HCT116 (cell line): ENCODE results near the gene SPATA25. TPM values are rescaled to one million over a fixed set of nuclear protein-coding genes. Genes with fewer than 3 reads are reported as not detected.

ENCODE experiments used
- ATAC-seq: fragments of 200-7000 bp; cut with Tn5 transposase; 2 replicates; pipeline ENCODE4 v1.9.1; 2020; ENCODE audit warnings: mild to moderate bottlenecking, moderate library complexity
- BruUV-seq: library from RNA; stranded (reverse); fragments of 400-500 nt; replicated peaks from 2 replicates; lab custom pipeline; 2021; lab: Mats Ljungman, UMichigan
- CTCF ChIA-PET: fragments of 300-600 bp; sonication (Branson Sonifier 250); formaldehyde crosslinking; loops from one replicate; lab custom pipeline; 2021; ENCODE audit warnings: antibody characterized with exemption; lab: Charles Lee
- POLR2A ChIA-PET: fragments of 300-600, 350-600 bp; sonication (Branson Sonifier 250); formaldehyde crosslinking; loops from one replicate; lab custom pipeline; 2021; ENCODE audit warnings: antibody characterized with exemption; lab: Charles Lee
- RAD21 ChIA-PET, 2 experiments: fragments of 300-600 bp; sonication (Branson Sonifier 250); formaldehyde crosslinking; loops; one replicate each; lab custom pipeline; 2023; ENCODE audit warnings: low total read pairs in 2 of 2; ENCODE audit not compliant: uncharacterized antibody in 2 of 2, unreplicated experiment in 2 of 2, low non-redundant PET in 1 of 2; lab: Charles Lee
- DNase-seq: peaks from one replicate; pipeline ENCODE4 v3.0.0-alpha.2; 2010; ENCODE audit warnings: low read depth, low spot score
- H2AFZ ChIP-seq: fragments of 200-600 bp; shearing (Covaris generic), sonication (generic); 2 replicates; pipeline ENCODE4 v1.6.1; 2017; ENCODE audit warnings: low read depth, mixed run types, mixed read lengths, antibody characterized with exemption, low read length; ENCODE audit not compliant: poor library complexity, severe bottlenecking
- H3K27ac ChIP-seq: 2 replicates; pipeline ENCODE4 v1.5.1; 2012; ENCODE audit warnings: low read depth, low read length
- H3K27me3 ChIP-seq: fragments of 200-600 bp; sonication (generic); 2 replicates; pipeline ENCODE4 v1.6.1; 2016; ENCODE audit warnings: mixed run types, low read length, mixed read lengths; ENCODE audit not compliant: insufficient read depth
- H3K36me3 ChIP-seq, 2 experiments: fragments of 200-500 bp in 1 of 2; fragments of 200-600 bp in 1 of 2; sonication (Bioruptor generic) in 1 of 2; sonication (generic) in 1 of 2; 2 replicates each; pipeline versions ENCODE4 v1.5.1 to v1.6.1; 2014 to 2016; ENCODE audit warnings: low read length in 2 of 2, inconsistent platforms in 1 of 2, mixed read lengths in 1 of 2, mixed run types in 1 of 2; ENCODE audit not compliant: insufficient read depth in 2 of 2, control insufficient read depth in 1 of 2
- H3K4me1 ChIP-seq, 2 experiments: fragments of 200-600 bp in 1 of 2; sonication (generic) in 1 of 2; 2 replicates each; pipeline versions ENCODE4 v1.5.1 to v1.6.1; 2012 to 2017; ENCODE audit warnings: low read length in 2 of 2, inconsistent platforms in 1 of 2, mild to moderate bottlenecking in 1 of 2, mixed read lengths in 1 of 2, mixed run types in 1 of 2, moderate library complexity in 1 of 2; ENCODE audit not compliant: insufficient read depth in 2 of 2, control insufficient read depth in 1 of 2
- H3K4me2 ChIP-seq: fragments of 200-600 bp; sonication (generic); 2 replicates; pipeline ENCODE4 v1.6.1; 2017; ENCODE audit warnings: mixed run types, low read length, mixed read lengths
- H3K4me3 ChIP-seq, 2 experiments: fragments of 200-600 bp in 1 of 2; sonication (generic) in 1 of 2; replicated peaks in 1 of 2; 2 replicates each; pipeline ENCODE4 v1.5.1; 2011 to 2016; ENCODE audit warnings: low read length in 2 of 2, control low read depth in 1 of 2, low read depth in 1 of 2, mild to moderate bottlenecking in 1 of 2, mixed read lengths in 1 of 2, mixed run types in 1 of 2
- H3K79me2 ChIP-seq: fragments of 200-600 bp; sonication (generic); 2 replicates; pipeline ENCODE4 v1.6.1; 2017; ENCODE audit warnings: mild to moderate bottlenecking, mixed run types, low read length, moderate library complexity, mixed read lengths; ENCODE audit not compliant: insufficient read depth
- H3K9ac ChIP-seq: fragments of 200-600 bp; sonication (generic); 2 replicates; pipeline ENCODE4 v1.6.1; 2016; ENCODE audit warnings: low read length, mixed read lengths
- H3K9me2 ChIP-seq: fragments of 200-600 bp; sonication (generic), shearing (Covaris generic); 2 replicates; pipeline ENCODE4 v1.6.1; 2017; ENCODE audit warnings: mixed run types, mild to moderate bottlenecking, moderate library complexity; ENCODE audit not compliant: insufficient read depth
- H3K9me3 ChIP-seq, 2 experiments: fragments of 200-500 bp in 1 of 2; fragments of 200-600 bp in 1 of 2; sonication (Bioruptor generic) in 1 of 2; sonication (generic) in 1 of 2; 2 replicates each; pipeline ENCODE4 v1.6.1; 2014 to 2017; ENCODE audit warnings: low read length in 2 of 2, mixed read lengths in 2 of 2, inconsistent platforms in 1 of 2, low read depth in 1 of 2, mild to moderate bottlenecking in 1 of 2, mixed run types in 1 of 2, moderate library complexity in 1 of 2; ENCODE audit not compliant: control insufficient read depth in 1 of 2, insufficient read depth in 1 of 2
- H4K20me1 ChIP-seq: fragments of 200-600 bp; sonication (generic), shearing (Covaris generic); 2 replicates; pipeline ENCODE4 v1.6.1; 2017; ENCODE audit warnings: mixed run types, mild to moderate bottlenecking, moderate library complexity; ENCODE audit not compliant: insufficient read depth
- CBX3 ChIP-seq: IDR thresholded peaks from 2 replicates; pipeline ENCODE4 v1.6.1; 2012; ENCODE audit warnings: low read depth
- CEBPB ChIP-seq: IDR thresholded peaks from 2 replicates; pipeline ENCODE4 v1.6.1; 2012; ENCODE audit warnings: low read depth
- EGR1 ChIP-seq: IDR thresholded peaks from 2 replicates; pipeline ENCODE4 v1.6.1; 2012; ENCODE audit warnings: low read depth
- ELF1 ChIP-seq: IDR thresholded peaks from 2 replicates; pipeline ENCODE4 v1.6.1; 2012; ENCODE audit warnings: low read depth, borderline replicate concordance
- EZH2 ChIP-seq: fragments of 200-600 bp; sonication (generic); IDR thresholded peaks from 2 replicates; pipeline ENCODE4 v1.6.1; 2017; ENCODE audit warnings: antibody characterized with exemption, mixed run types
- EZH2phosphoT487 ChIP-seq: fragments of 200-600 bp; IDR thresholded peaks from 2 replicates; pipeline ENCODE4 v1.6.1; 2018; ENCODE audit warnings: antibody characterized with exemption, borderline replicate concordance
- FOSL1 ChIP-seq: IDR thresholded peaks from 2 replicates; pipeline ENCODE4 v1.6.1; 2012; ENCODE audit warnings: low read depth
- JUND ChIP-seq: IDR thresholded peaks from 2 replicates; pipeline ENCODE4 v1.6.1; 2012
- POLR2A ChIP-seq: IDR thresholded peaks from 2 replicates; pipeline ENCODE4 v1.7.0; 2011; ENCODE audit warnings: borderline replicate concordance; ENCODE audit not compliant: insufficient read depth, insufficient read length; ENCODE audit errors: extremely low read depth
- POLR2AphosphoS5 ChIP-seq: IDR thresholded peaks from 2 replicates; pipeline ENCODE4 v1.6.1; 2011; ENCODE audit warnings: mild to moderate bottlenecking, low read depth, low read length, moderate library complexity
- RAD21 ChIP-seq: IDR thresholded peaks from 2 replicates; pipeline ENCODE4 v1.6.1; 2012; ENCODE audit warnings: low read depth, mild to moderate bottlenecking
- SIN3A ChIP-seq: IDR thresholded peaks from 2 replicates; pipeline ENCODE4 v1.6.1; 2012; ENCODE audit warnings: low read depth
- SP1 ChIP-seq: IDR thresholded peaks from 2 replicates; pipeline ENCODE4 v1.6.1; 2012; ENCODE audit warnings: low read depth
- SRF ChIP-seq: IDR thresholded peaks from 2 replicates; pipeline ENCODE4 v1.6.1; 2012; ENCODE audit warnings: low read depth
- TCF7L2 ChIP-seq: IDR thresholded peaks from 2 replicates; pipeline ENCODE4 v1.7.0; 2011; ENCODE audit warnings: borderline replicate concordance, inconsistent platforms; ENCODE audit not compliant: insufficient read depth, insufficient read length; ENCODE audit errors: extremely low read depth
- ZFX ChIP-seq: fragments of 450-650 bp; IDR thresholded peaks from 2 replicates; pipeline ENCODE4 v1.6.1; 2017
- ZNF274 ChIP-seq: fragments of 200-500 bp; sonication (Bioruptor generic); IDR thresholded peaks from 2 replicates; pipeline ENCODE4 v1.6.1; 2014; ENCODE audit warnings: mild to moderate bottlenecking, low read depth, low read length, inconsistent platforms
- intact Hi-C: fragments of 100-400 bp; cut with micrococcal nuclease; formaldehyde crosslinking; loops from 2 replicates; pipeline ENCODE4 v1.10.0; 2022
- total RNA-seq: library from RNA; stranded (reverse); gene quantifications from one replicate; pipeline ENCODE4 v1.2.1, GENCODE V29; 2021; ENCODE audit not compliant: unreplicated experiment
- TF ChIP-seq, protein P1 (sequence below): IDR thresholded peaks from 2 replicates; pipeline ENCODE4 v1.6.1; 2012

Gene SPATA25
- total RNA-seq, 1 experiment from 2014 or later, result 0.42 TPM

GRCh38 chr20:45850926-45851325 lies 36.5 kb downstream of the SPATA25 start:
- Histone ChIP-seq H3K27ac (no peak overlapping the region), H3K27me3 (no peaks in the 10 kb centered on the region), H3K79me2 (0 out of 2 replicates have a peak, but pooled peaks cover 2% of the 10 kb centered on the region), H3K36me3 (peaks cover 0 to 2% of the 10 kb centered on the region in 2 experiments; a peak in 1 of 4 replicates), H3K9me2 (no peaks in the 10 kb centered on the region), H4K20me1 (no peaks in the 10 kb centered on the region), H3K9ac (no peak overlapping the region), H3K4me2 (no peak overlapping the region), H3K9me3 (no peaks in the 10 kb centered on the region), H3K4me3 (no peak overlapping the region), H3K4me1 (peaks cover 0 to under 1% of the 10 kb centered on the region in 2 experiments; a peak in 3 of 4 replicates), H2AFZ (no peak overlapping the region)
- RAD21 ChIA-PET, result no interaction called here
- DNase-seq (no peak), ATAC-seq (no peak)
- intact Hi-C loops, result no loop called here
- CTCF ChIA-PET, result no interaction called here
- BruUV-seq, result no TSS peak
- POLR2A ChIA-PET, result no interaction called here
- TF ChIP-seq ZNF274, result no peak
- TF ChIP-seq ZFX, result no peak
- no peak for TF ChIP-seq JUND
- TF ChIP-seq EGR1, result no peak
- TF ChIP-seq POLR2AphosphoS5, result no peak
- TF ChIP-seq RAD21, result no peak
- no peak for TF ChIP-seq EZH2phosphoT487
- no peak for TF ChIP-seq POLR2A
- no peak for TF ChIP-seq FOSL1
- no peak for TF ChIP-seq CEBPB
- no peak for TF ChIP-seq CBX3
- no peak for TF ChIP-seq EZH2
- TF ChIP-seq SRF, result no peak
- TF ChIP-seq SP1, result no peak
- no peak for TF ChIP-seq ELF1
- no peak for TF ChIP-seq SIN3A

DNA sequence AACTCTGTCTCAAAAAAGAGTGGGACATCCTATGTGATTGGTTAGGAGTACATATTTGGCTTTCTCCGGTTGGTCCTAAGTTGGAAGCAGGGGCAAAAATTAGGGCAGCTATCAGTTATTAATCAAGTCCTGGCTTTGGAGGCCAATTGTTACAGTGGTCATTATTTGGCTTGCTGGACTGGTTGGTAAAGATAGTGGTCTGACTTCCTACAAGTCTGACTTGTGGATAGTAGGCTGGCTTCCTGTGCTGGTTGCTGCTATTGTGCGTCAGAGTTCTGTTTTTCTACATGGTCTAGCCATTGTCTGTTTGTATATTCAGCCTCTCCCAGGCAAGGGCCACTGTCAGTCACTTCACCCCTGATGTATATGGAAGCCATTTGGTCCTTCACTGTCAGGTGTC lies 37.2 kb downstream of the SPATA25 start:
- H3K4me1 ChIP-seq, result no peaks in the 10 kb centered on the region
- H3K9ac ChIP-seq, result no peak overlapping the region
- BruUV-seq, result no TSS peak
- H3K4me2 ChIP-seq, result no peak overlapping the region
- H3K9me2 ChIP-seq, result no peaks in the 10 kb centered on the region
- no peaks in the 10 kb centered on the region for H3K79me2 ChIP-seq
- H3K27me3 ChIP-seq, result no peaks in the 10 kb centered on the region
- ATAC-seq (no peak), DNase-seq (no peak)
- H3K9me3 ChIP-seq, result no peaks in the 10 kb centered on the region
- peaks cover 0 to 2% of the 10 kb centered on the region in 2 experiments; a peak in 2 of 4 replicates for H3K36me3 ChIP-seq
- no peaks in the 10 kb centered on the region for H4K20me1 ChIP-seq
- ChIA-PET RAD21 (no interaction called here), CTCF (no interaction called here), POLR2A (no interaction called here)
- H3K27ac ChIP-seq, result no peak overlapping the region
- intact Hi-C loops, result no loop called here
- TF ChIP-seq CBX3, result no peak
- no peak for TF ChIP-seq EZH2
- no peak for TF ChIP-seq FOSL1
- TF ChIP-seq, protein P1, sequence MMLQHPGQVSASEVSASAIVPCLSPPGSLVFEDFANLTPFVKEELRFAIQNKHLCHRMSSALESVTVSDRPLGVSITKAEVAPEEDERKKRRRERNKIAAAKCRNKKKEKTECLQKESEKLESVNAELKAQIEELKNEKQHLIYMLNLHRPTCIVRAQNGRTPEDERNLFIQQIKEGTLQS, result no peak
- no peak for TF ChIP-seq TCF7L2
- TF ChIP-seq SRF, result no peak
- TF ChIP-seq, all 23 proteins: peak for 0
- no peak overlapping the region for H3K4me3 ChIP-seq
- no peak overlapping the region for H2AFZ ChIP-seq
